Muscle layer of duodenum (tissue), 2 donors: ENCODE data around the gene TSPEAR.

Experiments used
- H3K27ac ChIP-seq: one replicate; pipeline ENCODE4 v1.7.0; 2013; ENCODE audit warnings: mild to moderate bottlenecking, low read length
- H3K27me3 ChIP-seq: one replicate; pipeline ENCODE4 v1.7.0; 2013; ENCODE audit warnings: low read depth, mild to moderate bottlenecking, control low read depth, low read length
- H3K36me3 ChIP-seq, 2 donors: one replicate each; pipeline ENCODE4 v1.7.0; 2013; ENCODE audit warnings: low read length in 2 of 2, control low read depth in 1 of 2, mild to moderate bottlenecking in 1 of 2; ENCODE audit not compliant: insufficient read depth in 2 of 2, control insufficient read depth in 1 of 2
- H3K4me1 ChIP-seq, 2 donors: one replicate each; pipeline ENCODE4 v1.7.0; 2013; ENCODE audit warnings: low read length in 2 of 2, mild to moderate bottlenecking in 2 of 2, control low read depth in 1 of 2, moderate library complexity in 1 of 2; ENCODE audit not compliant: insufficient read depth in 2 of 2, control insufficient read depth in 1 of 2
- H3K4me3 ChIP-seq, 2 donors: one replicate each; pipeline ENCODE4 v1.7.0; 2013; ENCODE audit warnings: low read length in 2 of 2, low read depth in 1 of 2, mild to moderate bottlenecking in 1 of 2
- H3K9me3 ChIP-seq, 2 donors: one replicate each; pipeline ENCODE4 v1.7.0; 2013; ENCODE audit warnings: low read length in 2 of 2, control low read depth in 1 of 2, mild to moderate bottlenecking in 1 of 2; ENCODE audit not compliant: control insufficient read depth in 1 of 2
- donor health status: healthy.

TSPEAR gene

DNA sequence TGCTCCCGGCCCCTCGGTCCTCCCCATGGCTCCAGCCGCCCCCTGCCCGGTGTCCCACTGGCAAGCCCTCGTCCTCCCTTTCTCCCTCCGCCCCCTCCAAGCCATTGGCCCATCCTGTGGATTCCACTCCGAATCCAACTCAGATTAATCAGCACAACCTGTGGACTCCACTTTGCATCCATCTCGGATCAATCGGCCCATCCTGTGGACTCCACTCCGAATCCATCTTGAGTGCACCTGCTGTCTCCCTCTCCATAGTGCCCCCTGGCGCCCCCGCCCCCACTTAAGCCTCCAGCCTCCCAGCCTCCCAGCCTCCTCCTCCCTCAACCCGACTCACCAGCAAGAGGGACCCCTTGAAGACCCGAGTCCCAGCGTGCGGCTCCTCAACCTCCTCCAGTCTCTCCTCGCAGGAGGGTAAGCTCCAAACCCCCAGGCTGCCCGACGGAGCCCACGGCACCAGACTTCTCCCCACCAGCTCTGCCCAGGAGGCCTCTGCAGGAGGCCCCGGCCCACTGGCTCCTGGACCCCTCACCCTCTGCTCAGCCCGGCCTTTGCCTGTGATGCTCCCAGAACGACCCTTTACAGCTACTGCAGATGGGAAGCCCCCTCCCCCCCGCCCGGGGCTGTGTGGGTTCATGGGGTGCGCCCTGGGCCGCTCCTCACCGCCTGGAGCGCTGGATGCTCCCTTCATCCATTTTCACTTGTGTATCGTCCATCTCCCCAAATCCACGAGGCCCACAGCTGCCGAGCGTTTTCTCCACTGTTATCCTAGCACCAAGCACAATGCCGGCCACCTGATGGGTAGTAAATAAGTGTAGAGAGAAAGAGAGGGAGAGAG is 40.6 kb upstream of the TSPEAR start:
- Histone ChIP-seq H3K9me3 (no peaks in the 10 kb centered on the region), H3K4me1 (no peaks in the 10 kb centered on the region), H3K27me3 (no peaks in the 10 kb centered on the region), H3K4me3 (no peak overlapping the region), H3K27ac (no peak overlapping the region), H3K36me3 (no peaks in the 10 kb centered on the region)

DNA sequence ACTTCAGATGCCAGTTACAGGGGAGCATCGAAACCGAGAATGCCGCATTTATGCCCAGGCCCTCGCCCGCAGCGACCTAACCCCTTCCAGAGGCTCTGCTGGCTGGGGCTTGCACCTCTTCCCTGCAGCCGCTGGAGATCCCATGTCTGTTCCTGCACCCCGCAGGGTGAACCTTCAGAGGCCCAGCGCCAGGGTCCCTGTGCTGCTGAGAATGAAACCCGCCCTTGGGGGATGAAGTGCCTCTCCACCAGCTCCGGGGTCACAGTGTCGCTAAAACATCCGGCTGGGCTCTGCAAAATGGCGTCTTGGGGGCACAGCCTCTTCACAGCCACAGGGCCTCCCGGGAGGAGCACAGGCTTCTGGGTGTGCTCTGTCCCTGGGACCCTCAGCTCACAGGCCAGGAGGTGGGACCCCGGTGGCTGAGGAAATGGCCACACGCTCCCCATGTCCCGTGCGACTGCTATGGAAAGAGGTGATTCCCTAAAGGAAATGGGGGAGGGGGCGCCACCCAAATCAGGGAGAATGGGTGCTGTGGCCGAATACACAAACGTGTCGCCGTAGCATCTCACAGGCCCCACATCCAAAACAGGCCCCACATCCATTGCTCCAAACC is 39.9 kb upstream of the TSPEAR start:
- Histone ChIP-seq H3K27ac (no peak overlapping the region), H3K4me3 (no peak overlapping the region)

DNA sequence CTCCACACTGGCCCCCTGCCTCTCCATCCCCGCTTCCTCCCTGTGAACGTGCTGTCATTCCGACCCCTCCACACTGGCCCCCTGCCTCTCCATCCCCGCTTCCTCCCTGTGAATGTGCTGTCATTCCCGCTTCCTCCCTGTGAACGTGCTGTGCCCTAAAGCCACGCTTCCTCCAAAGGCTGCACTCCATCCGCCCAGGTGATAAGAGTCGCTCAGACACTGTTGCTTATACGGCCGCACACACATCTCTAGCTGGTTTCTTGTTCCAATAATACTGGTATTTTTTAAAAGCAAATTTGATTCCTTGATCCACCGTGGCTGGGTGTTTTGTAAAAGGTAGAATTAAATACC is 39.3 kb upstream of the TSPEAR start:
- Histone ChIP-seq H3K4me3 (no peak overlapping the region), H3K4me1 (no peaks in the 10 kb centered on the region), H3K27ac (no peak overlapping the region), H3K9me3 (no peaks in the 10 kb centered on the region), H3K36me3 (no peaks in the 10 kb centered on the region), H3K27me3 (no peaks in the 10 kb centered on the region)

More for the DNA sequence above, 39.9 kb upstream of the TSPEAR start:
- Histone ChIP-seq H3K27me3 (no peaks in the 10 kb centered on the region), H3K36me3 (no peaks in the 10 kb centered on the region), H3K4me1 (no peaks in the 10 kb centered on the region), H3K9me3 (no peaks in the 10 kb centered on the region)

DNA sequence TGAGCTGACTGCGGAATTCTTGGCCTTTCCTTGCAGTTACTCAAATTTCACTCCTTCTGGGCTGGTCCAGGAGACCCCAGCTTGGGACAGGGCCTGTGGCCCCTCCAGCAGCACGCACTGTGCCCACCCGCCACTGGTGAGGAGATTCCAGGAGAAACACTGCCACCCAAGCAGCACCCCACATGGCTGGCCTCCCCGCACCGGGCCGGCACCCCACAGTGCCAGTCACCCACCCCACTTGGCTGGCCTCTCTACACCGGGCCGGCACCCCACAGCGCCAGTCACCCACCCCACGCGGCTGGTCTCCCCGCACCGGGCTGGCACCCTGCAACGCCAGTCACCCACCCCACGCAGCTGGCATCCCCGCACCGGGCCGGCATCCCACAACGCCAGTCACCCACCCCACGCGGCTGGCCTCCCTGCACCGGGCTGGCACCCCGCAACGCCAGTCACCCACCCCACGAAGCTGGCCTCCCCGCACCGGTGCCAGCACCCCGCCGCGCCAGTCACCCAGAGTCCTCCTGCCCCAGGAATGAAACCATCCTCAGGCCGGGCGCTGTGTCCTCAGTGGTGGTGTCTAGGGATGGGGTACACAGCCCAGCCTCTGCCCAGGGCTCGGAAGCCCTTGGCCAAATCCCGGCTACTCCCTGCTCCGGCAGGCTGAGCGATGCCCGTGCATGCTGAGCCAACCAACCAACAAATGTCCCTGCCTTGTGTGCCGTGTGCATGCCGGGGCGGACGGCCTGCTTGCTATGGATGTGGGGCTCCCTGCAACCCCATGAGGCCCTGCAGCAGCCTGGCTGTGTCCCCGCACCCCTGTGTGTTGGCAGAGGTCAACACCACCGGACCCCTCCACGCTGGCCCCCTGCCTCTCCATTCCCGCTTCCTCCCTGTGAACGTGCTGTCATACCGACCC is 38.6 kb upstream of the TSPEAR start:
- Histone ChIP-seq H3K27ac (no peak overlapping the region), H3K27me3 (no peaks in the 10 kb centered on the region), H3K4me3 (no peak overlapping the region), H3K36me3 (no peaks in the 10 kb centered on the region), H3K4me1 (no peaks in the 10 kb centered on the region), H3K9me3 (no peaks in the 10 kb centered on the region)

DNA sequence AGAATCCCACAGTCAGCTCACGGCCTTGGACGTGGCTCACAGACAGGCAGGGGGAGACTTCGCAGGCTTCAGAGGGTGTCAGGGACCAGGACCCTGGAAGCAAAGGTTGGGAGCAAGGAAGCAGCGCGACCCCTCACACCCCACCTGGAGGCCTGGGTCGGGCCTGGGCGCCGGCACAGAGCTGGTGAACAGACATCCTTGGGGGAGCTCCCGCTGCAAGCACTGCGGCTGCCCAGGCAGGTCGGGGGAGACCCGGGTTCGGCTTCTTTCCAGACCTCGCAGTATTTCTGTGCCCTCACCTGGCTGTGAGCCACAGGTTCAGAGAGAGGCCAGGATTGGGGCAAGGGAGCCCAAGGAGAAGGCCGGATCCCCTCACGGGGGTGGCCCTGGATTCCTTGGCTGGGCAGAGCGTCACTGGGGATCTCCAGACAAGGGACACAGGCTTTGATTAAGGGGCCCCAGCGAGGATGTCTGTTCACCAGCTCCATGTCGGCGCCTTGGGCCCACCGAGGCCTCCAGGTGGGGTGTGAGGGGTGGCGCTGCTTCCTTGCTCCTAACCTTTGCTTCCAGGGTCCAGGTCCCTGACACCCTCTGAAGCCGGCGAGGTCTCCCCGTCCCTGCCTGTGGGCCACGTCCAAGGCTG is 37.9 kb upstream of the TSPEAR start:
- Histone ChIP-seq H3K36me3 (no peaks in the 10 kb centered on the region), H3K4me1 (no peaks in the 10 kb centered on the region), H3K4me3 (no peak overlapping the region), H3K9me3 (no peaks in the 10 kb centered on the region), H3K27me3 (no peaks in the 10 kb centered on the region), H3K27ac (no peak overlapping the region)

DNA sequence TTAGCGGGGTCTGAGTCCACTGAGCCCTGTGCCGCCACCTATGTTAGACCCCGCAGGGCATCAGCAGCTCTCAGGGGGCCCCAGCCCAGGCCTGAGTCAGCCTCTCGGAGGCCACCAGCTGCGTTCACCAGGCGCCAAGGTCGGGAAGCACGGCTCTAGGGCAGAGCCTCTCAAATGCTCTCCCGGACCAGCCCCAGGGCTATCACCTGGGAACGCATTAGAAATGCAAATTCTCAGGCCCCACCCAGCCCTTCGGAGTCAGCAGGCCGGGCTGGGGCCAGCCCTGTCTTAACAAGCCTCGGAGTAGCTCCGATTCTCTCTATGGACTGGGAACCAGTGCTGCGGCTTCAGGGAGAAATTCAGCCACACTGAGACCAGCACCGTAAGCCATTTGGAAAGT is 37.2 kb upstream of the TSPEAR start:
- H3K9me3 ChIP-seq, result no peaks in the 10 kb centered on the region
- H3K36me3 ChIP-seq, result no peaks in the 10 kb centered on the region
- no peak overlapping the region for H3K27ac ChIP-seq
- no peaks in the 10 kb centered on the region for H3K4me1 ChIP-seq
- H3K4me3 ChIP-seq, result no peak overlapping the region
- H3K27me3 ChIP-seq, result no peaks in the 10 kb centered on the region

DNA sequence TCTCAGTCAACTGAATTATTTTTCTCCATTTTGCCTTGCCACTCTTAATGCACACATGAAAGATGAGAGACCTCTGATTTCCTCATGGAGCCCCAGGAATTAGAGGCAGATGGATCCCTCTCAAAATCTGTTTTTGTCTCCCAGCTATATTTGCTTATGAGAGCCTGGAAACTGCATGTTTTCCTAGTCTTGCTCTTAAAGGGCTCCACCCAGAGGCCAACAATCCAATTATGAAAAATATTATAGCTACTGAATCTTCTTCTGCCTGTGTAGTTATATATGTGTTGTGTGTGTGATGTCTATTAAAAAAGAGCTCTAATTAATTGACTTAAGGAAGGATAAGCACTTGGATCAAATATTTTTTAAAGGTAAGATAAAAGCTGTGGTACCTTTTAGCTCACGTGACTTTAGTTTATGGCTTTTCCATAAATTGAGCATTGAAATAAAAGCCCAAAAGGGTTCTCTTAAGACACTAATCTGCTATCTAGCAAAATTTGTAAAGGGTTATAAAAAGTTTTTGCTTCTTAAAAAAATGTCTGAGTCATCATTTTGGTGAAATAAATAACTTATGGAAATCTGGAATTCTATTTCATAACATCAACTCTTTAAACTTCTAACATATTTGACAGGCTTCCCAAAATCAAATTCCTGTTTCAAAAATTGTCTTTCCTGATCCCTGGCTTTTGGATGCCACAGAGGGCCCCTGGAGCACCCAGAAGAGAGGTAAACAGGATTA is 31.2 kb upstream of the TSPEAR start:
- Histone ChIP-seq H3K36me3 (peaks cover 0 to 6% of the 10 kb centered on the region in 2 donors), H3K27ac (no peak overlapping the region), H3K27me3 (no peaks in the 10 kb centered on the region), H3K9me3 (peaks cover 8 to 21% of the 10 kb centered on the region in 2 donors), H3K4me1 (no peaks in the 10 kb centered on the region), H3K4me3 (no peak overlapping the region)

DNA sequence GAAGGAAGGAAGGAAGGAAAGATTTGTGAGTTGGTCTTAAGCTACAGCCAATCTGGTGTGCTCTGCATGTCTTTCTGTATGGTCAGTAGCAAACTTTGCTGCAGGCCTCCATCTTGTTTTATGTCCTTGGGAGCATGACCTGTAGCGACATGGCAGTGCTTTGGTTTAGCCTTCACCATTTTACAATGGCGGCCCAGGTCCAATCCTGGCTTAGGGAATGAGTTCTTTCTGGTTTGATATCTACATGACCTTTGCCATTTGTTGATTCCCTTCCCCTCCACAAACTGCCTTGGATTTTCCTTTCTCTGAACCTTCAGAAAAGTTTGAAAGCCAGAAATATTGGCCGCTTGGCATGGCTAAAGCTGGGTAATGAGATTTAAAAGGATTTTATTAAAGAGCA is 30.5 kb upstream of the TSPEAR start:
- Histone ChIP-seq H3K4me1 (no peaks in the 10 kb centered on the region), H3K27ac (no peak overlapping the region), H3K36me3 (peaks cover 0 to 6% of the 10 kb centered on the region in 2 donors), H3K4me3 (no peak overlapping the region), H3K9me3 (peaks cover 8 to 27% of the 10 kb centered on the region in 2 donors), H3K27me3 (no peaks in the 10 kb centered on the region)

DNA sequence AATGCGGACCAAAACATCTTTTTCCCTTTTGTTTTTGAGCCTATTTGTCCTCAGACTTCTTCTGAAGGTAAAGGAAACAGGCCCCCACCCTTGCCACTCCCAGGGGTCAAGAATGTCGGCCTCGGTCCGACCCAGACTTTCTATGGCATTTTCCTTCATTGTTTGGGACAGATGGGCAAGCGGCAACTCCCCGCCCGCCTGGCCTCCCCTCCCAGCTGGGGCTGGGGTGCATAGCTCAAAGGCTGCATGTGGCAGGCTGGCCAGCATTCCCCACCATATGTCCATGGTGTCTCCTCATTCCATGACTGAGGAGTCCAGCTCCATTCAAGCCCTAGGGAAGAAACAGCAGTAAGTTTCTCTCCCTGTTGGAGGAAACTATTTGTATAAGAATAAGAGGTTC is 29.4 kb upstream of the TSPEAR start:
- peaks cover 11 to 36% of the 10 kb centered on the region in 2 donors for H3K9me3 ChIP-seq
- peaks cover 0 to 6% of the 10 kb centered on the region in 2 donors for H3K36me3 ChIP-seq
- H3K27me3 ChIP-seq, result no peaks in the 10 kb centered on the region
- no peak overlapping the region for H3K27ac ChIP-seq
- no peak overlapping the region for H3K4me3 ChIP-seq
- no peaks in the 10 kb centered on the region for H3K4me1 ChIP-seq

DNA sequence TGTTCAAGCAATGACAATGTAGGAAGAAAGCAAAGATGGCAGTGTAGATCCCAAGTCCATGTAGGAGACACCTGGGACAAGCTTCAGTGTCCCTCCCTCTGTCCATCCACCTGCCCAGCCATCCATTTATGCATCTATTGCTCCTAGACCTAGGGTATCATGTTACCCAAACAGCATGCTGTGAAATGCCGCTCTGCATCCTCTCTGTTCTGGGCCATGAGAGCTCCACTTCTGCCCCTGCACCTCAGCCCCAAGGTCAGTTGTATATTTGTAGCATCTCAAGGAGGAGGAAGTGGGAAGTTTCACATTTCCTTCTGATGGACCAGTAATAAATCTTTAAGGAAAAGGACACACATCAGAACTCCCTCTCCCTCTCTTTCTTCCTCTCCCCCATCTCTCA is 27.9 kb upstream of the TSPEAR start:
- Histone ChIP-seq H3K36me3 (peaks cover 0 to 6% of the 10 kb centered on the region in 2 donors), H3K27me3 (no peaks in the 10 kb centered on the region), H3K4me3 (no peak overlapping the region), H3K27ac (no peak overlapping the region), H3K4me1 (no peaks in the 10 kb centered on the region), H3K9me3 (peaks cover 11 to 36% of the 10 kb centered on the region in 2 donors)
